ENCODE data around the gene CYP2A7. TPM values are rescaled to one million over a fixed set of nuclear protein-coding genes. Genes with fewer than 3 reads are reported as not detected.
"Not testable (repeated sequence)": the region's sequence is repeated elsewhere in the genome, so short reads cannot be mapped to it uniquely, and the experiment has no call there.

Gene CYP2A7
- total and polyA plus RNA-seq, 2 donors (not counting 1 experiment from before 2014, with no cell fraction given) = not detected

GRCh38 chr19:40846722-40847121 lies 35.3 kb downstream of the CYP2A7 start:
- peaks cover 40% of the 10 kb centered on the region for H3K27me3 Mint-ChIP-seq
- not testable (repeated sequence) for H3K9ac ChIP-seq (ENCODE audit: low read length)
- peak; percentile 0 for DNase-seq

DNA sequence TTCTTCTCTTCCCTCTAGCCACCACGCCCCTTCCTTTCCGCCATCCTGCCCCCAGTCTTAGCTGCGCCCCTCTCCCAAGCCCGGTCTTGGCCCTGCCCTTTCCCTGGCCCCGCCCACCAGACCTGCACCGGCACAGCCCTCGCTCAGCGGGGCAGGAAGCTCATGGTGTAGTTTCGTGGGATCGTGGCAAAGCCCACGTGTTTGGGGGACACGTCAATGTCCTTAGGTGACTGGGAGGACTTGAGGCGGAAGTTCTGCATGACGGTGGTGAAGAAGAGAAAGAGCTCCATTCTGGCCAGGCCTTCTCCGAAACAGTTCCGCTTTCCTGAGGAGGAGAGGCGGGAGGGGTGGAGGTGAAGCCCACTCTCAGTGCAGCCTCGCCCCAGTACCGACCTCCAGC lies 38.4 kb downstream of the CYP2A7 start:
- CTCF ChIA-PET = interaction anchor here (0.6 kb wide), 1 partner anchor 131 kb away, joined by 3 read pairs; no protein-coding TSS in a partner anchor
- H3K9me3 ChIP-seq (ENCODE audit: control extremely low read depth in 1 of 3, control insufficient read depth in 2 of 3, insufficient read depth in 1 of 3, low read length in 2 of 3); H3K36me3 ChIP-seq (replicated peaks in 1 of 2; ENCODE audit: control extremely low read depth in 1 of 2, control insufficient read depth in 1 of 2, extremely low read depth in 1 of 2, insufficient read depth in 2 of 2, low read length in 1 of 2); H3K9me3 Mint-ChIP-seq (ENCODE audit: insufficient read depth); POLR2A ChIA-PET; H3K27me3 ChIP-seq (replicated peaks in 1 of 4; ENCODE audit: control extremely low read depth in 1 of 4, control insufficient read depth in 3 of 4, insufficient read depth in 4 of 4, low read length in 3 of 4); H4K20me1 ChIP-seq (ENCODE audit: control insufficient read depth, insufficient read depth, low read length, poor library complexity, severe bottlenecking); H3K79me2 ChIP-seq (ENCODE audit: control insufficient read depth, insufficient read depth, low read length); intact Hi-C loops (cut with micrococcal nuclease); H3K4me1 ChIP-seq (ENCODE audit: control insufficient read depth in 2 of 2, insufficient read depth in 2 of 2, low read length in 2 of 2): not testable (repeated sequence)
- Histone ChIP-seq H3K27ac (ENCODE audit: low read length in 2 of 2) (peak overlapping the region; percentile 24 to 36), H3K4me2 (replicated peaks; ENCODE audit: low read depth, low read length, poor library complexity, severe bottlenecking) (peak overlapping the region; percentile 68), H2AFZ (ENCODE audit: insufficient read depth, low read depth, low read length, poor library complexity, severe bottlenecking) (peak overlapping the region; percentile 73), H3K4me3 (ENCODE audit: control extremely low read depth in 1 of 5, extremely low read depth in 1 of 5, insufficient read depth in 1 of 5, low read depth in 2 of 5, low read length in 4 of 5) (peak overlapping the region in 4 of 5 experiments; percentile 31 to 58 (median 48)), H3K9ac (ENCODE audit: low read length) (peak overlapping the region; percentile 41)
- 0% methylated on average over 5 of the region's 19 CpGs for WGBS (ENCODE audit: insufficient coverage)
- ATAC-seq (ENCODE audit: low read depth) (peak; percentile 89), DNase-seq (peak; percentile 60)
- Mint-ChIP-seq H3K27me3 (peaks cover 16% of the 10 kb centered on the region), H3K4me1 (peaks cover 13% of the 10 kb centered on the region), H3K4me3 (peak overlapping the region; percentile 84), H3K27ac (peak overlapping the region; percentile 65)

More at GRCh38 chr19:40846722-40847121, 35.3 kb downstream of the CYP2A7 start:
- H3K27ac Mint-ChIP-seq; H3K27me3 ChIP-seq (replicated peaks in 1 of 4; ENCODE audit: control extremely low read depth in 1 of 4, control insufficient read depth in 3 of 4, insufficient read depth in 4 of 4, low read length in 3 of 4); H3K36me3 ChIP-seq (replicated peaks in 1 of 2; ENCODE audit: control extremely low read depth in 1 of 2, control insufficient read depth in 1 of 2, extremely low read depth in 1 of 2, insufficient read depth in 2 of 2, low read length in 1 of 2); H3K9me3 ChIP-seq (ENCODE audit: control extremely low read depth in 1 of 3, control insufficient read depth in 2 of 3, insufficient read depth in 1 of 3, low read length in 2 of 3); H3K9me3 Mint-ChIP-seq (ENCODE audit: insufficient read depth); H4K20me1 ChIP-seq (ENCODE audit: control insufficient read depth, insufficient read depth, low read length, poor library complexity, severe bottlenecking); H3K4me1 ChIP-seq (ENCODE audit: control insufficient read depth in 2 of 2, insufficient read depth in 2 of 2, low read length in 2 of 2); H3K4me3 Mint-ChIP-seq; H3K4me2 ChIP-seq (replicated peaks; ENCODE audit: low read depth, low read length, poor library complexity, severe bottlenecking); H2AFZ ChIP-seq (ENCODE audit: insufficient read depth, low read depth, low read length, poor library complexity, severe bottlenecking); intact Hi-C loops (cut with micrococcal nuclease); H3K79me2 ChIP-seq (ENCODE audit: control insufficient read depth, insufficient read depth, low read length); H3K27ac ChIP-seq (ENCODE audit: low read length in 2 of 2); CTCF ChIA-PET; H3K4me3 ChIP-seq (ENCODE audit: control extremely low read depth in 1 of 5, extremely low read depth in 1 of 5, insufficient read depth in 1 of 5, low read depth in 2 of 5, low read length in 4 of 5); POLR2A ChIA-PET; ATAC-seq (ENCODE audit: low read depth): not testable (repeated sequence)
- 91% methylated on average over 6 of the region's 8 CpGs for WGBS (ENCODE audit: insufficient coverage)
- H3K4me1 Mint-ChIP-seq = peaks cover 13% of the 10 kb centered on the region

GRCh38 chr19:40842997-40843652 lies 38.9 kb downstream of the CYP2A7 start:
- Mint-ChIP-seq H3K4me1 (peaks cover 13% of the 10 kb centered on the region), H3K27me3 (peaks cover 15% of the 10 kb centered on the region), H3K27ac (peak overlapping the region; percentile 65), H3K4me3 (peak overlapping the region; percentile 84)
- ATAC-seq (ENCODE audit: low read depth); H3K9me3 ChIP-seq (ENCODE audit: control extremely low read depth in 1 of 3, control insufficient read depth in 2 of 3, insufficient read depth in 1 of 3, low read length in 2 of 3); H3K27me3 ChIP-seq (replicated peaks in 1 of 4; ENCODE audit: control extremely low read depth in 1 of 4, control insufficient read depth in 3 of 4, insufficient read depth in 4 of 4, low read length in 3 of 4); H3K4me1 ChIP-seq (ENCODE audit: control insufficient read depth in 2 of 2, insufficient read depth in 2 of 2, low read length in 2 of 2); intact Hi-C loops (cut with micrococcal nuclease); H4K20me1 ChIP-seq (ENCODE audit: control insufficient read depth, insufficient read depth, low read length, poor library complexity, severe bottlenecking); POLR2A ChIA-PET; H3K79me2 ChIP-seq (ENCODE audit: control insufficient read depth, insufficient read depth, low read length); H3K36me3 ChIP-seq (replicated peaks in 1 of 2; ENCODE audit: control extremely low read depth in 1 of 2, control insufficient read depth in 1 of 2, extremely low read depth in 1 of 2, insufficient read depth in 2 of 2, low read length in 1 of 2); H3K9me3 Mint-ChIP-seq (ENCODE audit: insufficient read depth); DNase-seq: not testable (repeated sequence)
- peak overlapping the region; percentile 73 for H2AFZ ChIP-seq (ENCODE audit: insufficient read depth, low read depth, low read length, poor library complexity, severe bottlenecking)
- H3K27ac ChIP-seq (ENCODE audit: low read length in 2 of 2) = peak overlapping the region; percentile 24 to 36
- H3K4me2 ChIP-seq (replicated peaks; ENCODE audit: low read depth, low read length, poor library complexity, severe bottlenecking) = peak overlapping the region; percentile 68
- H3K9ac ChIP-seq (ENCODE audit: low read length) = peak overlapping the region; percentile 41
- 20% methylated on average over 3 of the region's 12 CpGs for WGBS (ENCODE audit: insufficient coverage)
- CTCF ChIA-PET = interaction anchor here (0.6 kb wide), 1 partner anchor 132 kb away, joined by 3 read pairs; no protein-coding TSS in a partner anchor
- peak overlapping the region; percentile 31 to 61 (median 51) for H3K4me3 ChIP-seq (ENCODE audit: control extremely low read depth in 1 of 5, extremely low read depth in 1 of 5, insufficient read depth in 1 of 5, low read depth in 2 of 5, low read length in 4 of 5)

- intact Hi-C loops (cut with micrococcal nuclease); H3K4me2 ChIP-seq (replicated peaks; ENCODE audit: low read depth, low read length, poor library complexity, severe bottlenecking); H3K4me1 ChIP-seq (ENCODE audit: control insufficient read depth in 2 of 2, insufficient read depth in 2 of 2, low read length in 2 of 2); POLR2A ChIA-PET; H2AFZ ChIP-seq (ENCODE audit: insufficient read depth, low read depth, low read length, poor library complexity, severe bottlenecking); H3K27me3 ChIP-seq (replicated peaks in 1 of 4; ENCODE audit: control extremely low read depth in 1 of 4, control insufficient read depth in 3 of 4, insufficient read depth in 4 of 4, low read length in 3 of 4); H3K9me3 Mint-ChIP-seq (ENCODE audit: insufficient read depth); H3K79me2 ChIP-seq (ENCODE audit: control insufficient read depth, insufficient read depth, low read length); CTCF ChIA-PET; H3K36me3 ChIP-seq (replicated peaks in 1 of 2; ENCODE audit: control extremely low read depth in 1 of 2, control insufficient read depth in 1 of 2, extremely low read depth in 1 of 2, insufficient read depth in 2 of 2, low read length in 1 of 2); H3K9ac ChIP-seq (ENCODE audit: low read length); H3K27ac Mint-ChIP-seq; H3K27ac ChIP-seq (ENCODE audit: low read length in 2 of 2); H3K27me3 Mint-ChIP-seq; H3K9me3 ChIP-seq (ENCODE audit: control extremely low read depth in 1 of 3, control insufficient read depth in 2 of 3, insufficient read depth in 1 of 3, low read length in 2 of 3); H3K4me3 ChIP-seq (ENCODE audit: control extremely low read depth in 1 of 5, extremely low read depth in 1 of 5, insufficient read depth in 1 of 5, low read depth in 2 of 5, low read length in 4 of 5); DNase-seq; H3K4me3 Mint-ChIP-seq; H4K20me1 ChIP-seq (ENCODE audit: control insufficient read depth, insufficient read depth, low read length, poor library complexity, severe bottlenecking); ATAC-seq (ENCODE audit: low read depth): not testable (repeated sequence)
- no CpG with 5 or more reads among the region's 3 CpGs for WGBS (ENCODE audit: insufficient coverage)
- H3K4me1 Mint-ChIP-seq = peaks cover 13% of the 10 kb centered on the region
These were observed 40.0 kb downstream of the CYP2A7 start for GRCh38 chr19:40842012-40842411.
